ENCODE measurements around the gene FBLN1. TPM values are rescaled to one million over a fixed set of nuclear protein-coding genes. Genes with fewer than 3 reads are reported as not detected.

The FBLN1 gene
- total RNA-seq, 6 experiments from 2014 or later, result 199 to 346 (median 326) TPM

DNA sequence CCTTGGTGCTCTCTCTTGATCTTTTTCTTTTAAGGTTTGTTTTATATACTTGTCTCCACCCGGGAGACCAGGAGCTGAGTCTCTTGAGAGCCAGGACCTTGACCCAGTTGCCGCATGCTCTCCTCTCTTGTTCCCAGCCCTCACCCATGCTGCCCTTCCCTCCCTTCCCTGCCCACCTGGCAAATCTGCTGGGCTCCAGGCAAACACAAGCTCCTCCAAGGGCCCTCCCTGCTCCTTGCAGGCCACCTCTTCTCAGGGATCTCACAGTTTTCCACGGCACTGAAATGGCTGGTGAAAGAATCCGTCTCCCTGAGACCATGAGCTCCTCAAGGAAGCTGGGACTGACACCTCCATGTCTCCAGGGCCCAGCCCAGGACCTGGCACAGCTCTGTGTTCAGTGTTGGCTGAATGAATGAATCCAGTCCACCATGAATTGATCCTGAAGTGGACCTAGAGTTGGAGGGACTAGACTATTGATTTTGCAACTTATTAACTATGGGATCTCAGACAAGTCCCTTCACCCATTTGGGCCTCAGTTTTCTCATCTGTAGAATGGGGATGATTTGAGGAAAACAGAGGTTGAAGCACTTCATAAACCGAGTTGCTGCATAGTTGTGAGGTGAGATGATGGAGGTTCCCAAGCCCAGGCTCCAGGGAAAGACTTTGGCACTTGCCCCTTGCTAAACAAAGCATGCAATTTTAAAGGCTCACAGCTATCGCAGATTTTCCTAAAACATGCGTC, 25.1 kb upstream of the FBLN1 start:
- Mint-ChIP-seq H3K4me1 (ENCODE audit: low read depth) (peaks cover 59% of the 10 kb centered on the region), H3K9me3 (no peaks in the 10 kb centered on the region; the same call in 1 of the 2 replicates), H3K36me3 (ENCODE audit: low read depth) (no peaks in the 10 kb centered on the region), H3K27me3 (ENCODE audit: insufficient read depth) (peaks cover 3% of the 10 kb centered on the region), H3K27ac (peak overlapping the region; percentile 80), H3K4me3 (no peak overlapping the region)
- no peak for TF ChIP-seq CTCF (IDR thresholded peaks at IDR 0.05)
- DNase-seq, result no peak

GRCh38 chr22:45478108-45478771, 24.4 kb upstream of the FBLN1 start:
- Mint-ChIP-seq H3K27me3 (ENCODE audit: insufficient read depth) (peaks cover 1% of the 10 kb centered on the region; the same call in 1 of the 2 replicates), H3K27ac (peak overlapping the region; percentile 80), H3K36me3 (ENCODE audit: low read depth) (no peaks in the 10 kb centered on the region), H3K4me1 (ENCODE audit: low read depth) (peaks cover 52% of the 10 kb centered on the region), H3K4me3 (no peak overlapping the region; the same call in 1 of the 2 replicates), H3K9me3 (no peaks in the 10 kb centered on the region; the same call in 1 of the 2 replicates)
- no peak for TF ChIP-seq CTCF (IDR thresholded peaks at IDR 0.05)
- peak; percentile 97 for DNase-seq

GRCh38 chr22:45480717-45481116, 22.0 kb upstream of the FBLN1 start:
- TF ChIP-seq CTCF (IDR thresholded peaks at IDR 0.05), result no peak
- DNase-seq, result no peak
- no peak overlapping the region for H3K27ac Mint-ChIP-seq
- no peak overlapping the region for H3K4me3 Mint-ChIP-seq
- H3K4me1 Mint-ChIP-seq (ENCODE audit: low read depth), result peaks cover 41% of the 10 kb centered on the region
- peaks cover 1% of the 10 kb centered on the region; the same call in 1 of the 2 replicates for H3K27me3 Mint-ChIP-seq (ENCODE audit: insufficient read depth)
- H3K9me3 Mint-ChIP-seq, result no peaks in the 10 kb centered on the region; the same call in 1 of the 2 replicates
- no peaks in the 10 kb centered on the region for H3K36me3 Mint-ChIP-seq (ENCODE audit: low read depth)

DNA sequence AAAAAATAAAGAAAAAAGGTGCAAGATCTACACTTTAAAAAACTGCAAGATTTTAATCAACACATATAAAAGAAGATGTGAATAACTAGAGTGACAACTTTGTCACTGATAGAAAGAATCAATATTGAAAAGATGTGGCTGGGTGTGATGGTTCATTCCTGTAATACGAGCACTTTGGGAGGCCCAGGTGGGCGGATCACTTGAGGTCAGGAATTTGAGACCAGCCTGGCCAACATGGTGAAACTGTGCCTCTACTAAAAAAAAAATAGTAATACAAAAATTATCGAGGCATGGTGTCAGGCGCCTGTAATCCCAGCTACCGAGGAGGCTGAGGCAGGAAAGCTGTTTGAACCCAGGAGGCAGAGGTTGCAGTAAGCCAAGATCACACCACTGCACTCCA, 21.0 kb upstream of the FBLN1 start:
- peaks cover 35% of the 10 kb centered on the region for H3K4me1 Mint-ChIP-seq (ENCODE audit: low read depth)
- DNase-seq, result no peak
- H3K36me3 Mint-ChIP-seq (ENCODE audit: low read depth), result peaks cover 3% of the 10 kb centered on the region; the same call in 1 of the 2 replicates
- H3K27me3 Mint-ChIP-seq (ENCODE audit: insufficient read depth), result no peaks in the 10 kb centered on the region
- peaks cover 4% of the 10 kb centered on the region for H3K9me3 Mint-ChIP-seq
- H3K4me3 Mint-ChIP-seq, result no peak overlapping the region
- no peak overlapping the region for H3K27ac Mint-ChIP-seq
- no peak for TF ChIP-seq CTCF (IDR thresholded peaks at IDR 0.05)

GRCh38 chr22:45482169-45482568, 20.5 kb upstream of the FBLN1 start:
- Mint-ChIP-seq H3K27ac (no peak overlapping the region), H3K27me3 (ENCODE audit: insufficient read depth) (no peaks in the 10 kb centered on the region; the same call in 1 of the 2 replicates), H3K9me3 (peaks cover 6% of the 10 kb centered on the region), H3K4me1 (ENCODE audit: low read depth) (peaks cover 30% of the 10 kb centered on the region), H3K36me3 (ENCODE audit: low read depth) (peaks cover 6% of the 10 kb centered on the region; the same call in 1 of the 2 replicates), H3K4me3 (no peak overlapping the region)
- no peak for TF ChIP-seq CTCF (IDR thresholded peaks at IDR 0.05)
- DNase-seq, result no peak
